Measurements from ENCODE around the gene DISP2. TPM values are rescaled to one million over a fixed set of nuclear protein-coding genes. Genes with fewer than 3 reads are reported as not detected.

The DISP2 gene
- total and polyA plus RNA-seq, 2 of the 8 experiments (the other 6 are each of a cell fraction or from before 2014, with no cell fraction given), result 0.45 to 1.2 TPM

DNA sequence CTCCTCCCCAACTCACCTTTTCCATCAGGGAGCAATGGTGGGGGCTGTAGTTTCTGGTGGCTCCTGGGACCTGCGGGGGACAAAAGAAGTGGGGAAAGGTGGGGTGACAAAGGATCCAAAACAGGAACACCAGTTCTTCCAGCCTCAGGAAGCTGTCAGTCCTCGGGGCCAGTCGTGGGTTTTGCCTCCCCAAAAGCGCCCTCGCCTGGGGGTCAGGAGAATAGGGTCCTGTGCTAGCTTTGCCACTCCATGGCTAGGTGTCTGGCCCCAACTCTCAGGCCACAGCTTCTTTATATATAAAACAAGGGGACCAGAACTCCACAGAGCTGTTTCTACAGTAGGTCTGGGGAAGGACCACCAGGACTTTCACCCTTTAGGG lies 21.3 kb upstream of the DISP2 start:
- Histone ChIP-seq H3K23me2 (ENCODE audit: low read depth, low read length) (no peaks in the 10 kb centered on the region; the same call in 1 of the 2 replicates), H3K36me3 (ENCODE audit: control insufficient read depth in 2 of 4, insufficient read depth in 4 of 4, low read length in 3 of 4) (no peaks in the 10 kb centered on the region), H3K27me3 (replicated peaks in 1 of 4; ENCODE audit: control insufficient read depth in 3 of 4, extremely low read depth in 1 of 4, insufficient read depth in 3 of 4, low read length in 3 of 4) (peaks cover 0 to 4% (median under 1%) of the 10 kb centered on the region in 4 experiments; a peak in 1 of 7 replicates), H3K18ac (ENCODE audit: extremely low read depth, low read length) (0 out of 2 replicates have a peak overlapping the region, but pooled peaks have one; percentile 34), H3K4me2 (ENCODE audit: insufficient read depth in 1 of 2, low read depth in 2 of 2, low read length in 2 of 2) (no peak overlapping the region), H3K9me3 (ENCODE audit: insufficient read depth in 2 of 2, low read depth in 1 of 2, low read length in 1 of 2) (no peaks in the 10 kb centered on the region), H3K27ac (ENCODE audit: low read depth, low read length) (no peak overlapping the region), H3K14ac (ENCODE audit: insufficient read length) (no peak overlapping the region), H2BK5ac (ENCODE audit: low read depth, low read length) (no peak overlapping the region), H2AFZ (ENCODE audit: low read length) (no peak overlapping the region), H3K23ac (ENCODE audit: insufficient read length) (no peak overlapping the region), H3K4me3 (ENCODE audit: extremely low read depth in 1 of 4, insufficient read depth in 2 of 4, low read depth in 3 of 4, low read length in 4 of 4) (no peak overlapping the region), H3K4me1 (replicated peaks in 1 of 4; ENCODE audit: control insufficient read depth in 3 of 4, insufficient read depth in 4 of 4, low read length in 3 of 4) (peaks cover 0 to 44% (median 28%) of the 10 kb centered on the region in 4 experiments; a peak in 6 of 7 replicates), H3K9ac (replicated peaks in 1 of 4; ENCODE audit: extremely low read depth in 1 of 4, low read depth in 3 of 4, low read length in 3 of 4) (no peak overlapping the region), H2BK12ac (ENCODE audit: low read depth, low read length) (0 out of 2 replicates have a peak overlapping the region, but pooled peaks have one; percentile 71), H4K8ac (ENCODE audit: extremely low read depth, insufficient read depth, low read length) (no peak overlapping the region; the same call in 1 of the 2 replicates), H2BK20ac (ENCODE audit: low read length) (no peak overlapping the region), H4K5ac (ENCODE audit: insufficient read length, low read depth, low read length) (no peak overlapping the region), H4K20me1 (replicated peaks in 1 of 2; ENCODE audit: control insufficient read depth in 1 of 2, insufficient read depth in 2 of 2, low read length in 2 of 2) (no peaks in the 10 kb centered on the region), H3K79me2 (ENCODE audit: control insufficient read depth in 1 of 2, insufficient read depth in 2 of 2, low read length in 2 of 2) (no peaks in the 10 kb centered on the region), H2BK15ac (ENCODE audit: low read length) (no peak overlapping the region), H2BK120ac (replicated peaks; ENCODE audit: low read depth, low read length) (no peak overlapping the region), H3K56ac (replicated peaks; ENCODE audit: insufficient read length, low read depth, low read length) (no peak overlapping the region), H3K4ac (replicated peaks; ENCODE audit: insufficient read length, low read depth, low read length) (no peak overlapping the region), H2AK5ac (ENCODE audit: low read depth, low read length) (no peak overlapping the region), H3K79me1 (ENCODE audit: low read depth, low read length) (no peaks in the 10 kb centered on the region), H4K91ac (replicated peaks; ENCODE audit: insufficient read length, low read length) (no peak overlapping the region)
- 22% methylated on average over 5 of the region's 5 CpGs; no CpG with 5 or more reads in 1 of the 2 experiments for WGBS, 2 experiments (ENCODE audit: extremely low coverage in 1 of 2, insufficient coverage in 1 of 2, insufficient read length in 1 of 2, insufficient replicate concordance in 2 of 2, low coverage in 1 of 2, low lambda C conversion rate in 2 of 2, missing lambda C conversion rate in 1 of 2)
- ChIA-PET POLR2A (ENCODE audit: partially characterized antibody) (interaction anchor here (1.0 to 8.1 kb wide), 10 partner anchors 8 to 62 kb away, joined by 3 to 66 read pairs (median 4); partner anchors contain the start of genes INAFM2, KNSTRN and PLCB2), CTCF (ENCODE audit: partially characterized antibody) (interaction anchor here (0.7 to 27.4 kb wide), 26 partner anchors 8 to 520 kb away, joined by 3 to 584 read pairs (median 11); partner anchors contain the start of genes ANKRD63, BAHD1, DISP2 and INAFM2)
- peak in 1 of 2 experiments; percentile 81 for DNase-seq (ENCODE audit: low read depth in 1 of 2, low spot score in 2 of 2)
- peak; percentile 86 for FAIRE-seq
- TF ChIP-seq SP4 (IDR thresholded peaks at IDR 0.05; ENCODE audit: low read length) (no peak), BCL11A (IDR thresholded peaks at IDR 0.05; ENCODE audit: low read depth in 2 of 2, low read length in 2 of 2) (no peak), TAF7 (optimal IDR thresholded peaks at IDR 0.05; ENCODE audit: borderline replicate concordance, low read depth, low read length) (no peak), BRCA1 (IDR thresholded peaks at IDR 0.05; ENCODE audit: low read depth, low read length) (no peak), ASH2L (IDR thresholded peaks at IDR 0.05; ENCODE audit: low read length) (peak; percentile 39), POLR2A (IDR thresholded peaks at IDR 0.05; ENCODE audit: control extremely low read depth in 1 of 2, low read depth in 2 of 2, low read length in 2 of 2) (no peak), CBX5 (IDR thresholded peaks at IDR 0.05; ENCODE audit: low read depth, low read length) (no peak), NANOG (IDR thresholded peaks at IDR 0.05; ENCODE audit: insufficient read depth, low read depth, low read length, poor library complexity, severe bottlenecking) (no peak), RAD21 (IDR thresholded peaks at IDR 0.05 in 1 of 2, conservative IDR thresholded peaks at IDR 0.05 in 1 of 2; ENCODE audit: low read depth in 2 of 2, low read length in 2 of 2) (peak; percentile 48 to 62), FOSL1 (IDR thresholded peaks at IDR 0.05; ENCODE audit: insufficient read depth, low read depth, low read length) (no peak)
- TF ChIP-seq, protein P1, sequence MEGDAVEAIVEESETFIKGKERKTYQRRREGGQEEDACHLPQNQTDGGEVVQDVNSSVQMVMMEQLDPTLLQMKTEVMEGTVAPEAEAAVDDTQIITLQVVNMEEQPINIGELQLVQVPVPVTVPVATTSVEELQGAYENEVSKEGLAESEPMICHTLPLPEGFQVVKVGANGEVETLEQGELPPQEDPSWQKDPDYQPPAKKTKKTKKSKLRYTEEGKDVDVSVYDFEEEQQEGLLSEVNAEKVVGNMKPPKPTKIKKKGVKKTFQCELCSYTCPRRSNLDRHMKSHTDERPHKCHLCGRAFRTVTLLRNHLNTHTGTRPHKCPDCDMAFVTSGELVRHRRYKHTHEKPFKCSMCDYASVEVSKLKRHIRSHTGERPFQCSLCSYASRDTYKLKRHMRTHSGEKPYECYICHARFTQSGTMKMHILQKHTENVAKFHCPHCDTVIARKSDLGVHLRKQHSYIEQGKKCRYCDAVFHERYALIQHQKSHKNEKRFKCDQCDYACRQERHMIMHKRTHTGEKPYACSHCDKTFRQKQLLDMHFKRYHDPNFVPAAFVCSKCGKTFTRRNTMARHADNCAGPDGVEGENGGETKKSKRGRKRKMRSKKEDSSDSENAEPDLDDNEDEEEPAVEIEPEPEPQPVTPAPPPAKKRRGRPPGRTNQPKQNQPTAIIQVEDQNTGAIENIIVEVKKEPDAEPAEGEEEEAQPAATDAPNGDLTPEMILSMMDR (IDR thresholded peaks at IDR 0.05; ENCODE audit: control extremely low read depth in 1 of 3, insufficient read depth in 1 of 3, low read depth in 1 of 3, low read length in 3 of 3), result peak in 2 of 3 experiments; percentile 63 to 64; a peak in 3 of 4 replicates

All from H1 (cell line).